ENCODE results near the gene MCU.

- TF ChIP-seq CTCF (IDR thresholded peaks at IDR 0.05; ENCODE audit: insufficient read depth, low read depth, low read length) (no peak), EZH2 (IDR thresholded peaks at IDR 0.05; ENCODE audit: insufficient read depth, low read length) (no peak)
Observed at GRCh38 chr10:72888151-72888638, 196.3 kb downstream of the MCU start.
